BJ (cell line): ENCODE data around the gene GPR142. TPM values are rescaled to one million over a fixed set of nuclear protein-coding genes. Genes with fewer than 3 reads are reported as not detected.

Source experiments
- polyA plus RNA-seq: library from polyadenylated mRNA; depleted of rRNA; stranded (reverse); fragments of >200 nt; gene quantifications from 2 replicates; pipeline ENCODE4 v1.2.3, GENCODE V29; 2011; rRNA removed
- small RNA-seq: library from RNA; depleted of rRNA; stranded (forward); fragments of <200 nt; gene quantifications from one replicate; pipeline ENCODE3, GENCODE V24; 2012; ENCODE audit warnings: low replicate concordance, low read depth; ENCODE audit not compliant: insufficient read length

GPR142 gene
- polyA plus RNA-seq, 1 experiment, result not detected

Small RNA genes lying within 50 kb of the gene (small RNA-seq; reads per million reads assigned to genes)
- gene RNA5SP448, result not detected

Other genes starting within 250 kb of the GPR142 start
- gene RPL38, start 163.8 kb upstream of the GPR142 start, polyA plus RNA-seq, result 1,841 and 2,079 TPM in 2 replicates
- 1.0 and 2.7 TPM in 2 replicates for gene TTYH2, start 153.9 kb upstream of the GPR142 start, polyA plus RNA-seq
- gene DNAI2, start 93.3 kb upstream of the GPR142 start, polyA plus RNA-seq, result not detected in 2 replicates
- gene KIF19, start 41.3 kb upstream of the GPR142 start, polyA plus RNA-seq, result not detected in 2 replicates
- gene BTBD17, start 5.6 kb upstream of the GPR142 start, polyA plus RNA-seq, result not detected in 2 replicates
- 0.06 and 0.33 TPM in 2 replicates for gene GPRC5C, start 64.6 kb downstream of the GPR142 start, polyA plus RNA-seq
- not detected in 2 replicates for gene CD300A, start 99.1 kb downstream of the GPR142 start, polyA plus RNA-seq
- gene CD300LB, start 164.0 kb downstream of the GPR142 start, polyA plus RNA-seq, result not detected in 2 replicates
- 0.05 TPM in 1 of 2 replicates, not detected in the other for gene CD300C, start 178.6 kb downstream of the GPR142 start, polyA plus RNA-seq
- gene CD300H, start 200.0 kb downstream of the GPR142 start, polyA plus RNA-seq, result not detected in 2 replicates
- not detected in 2 replicates for gene CD300LD, start 224.8 kb downstream of the GPR142 start, polyA plus RNA-seq